Gastrocnemius medialis (tissue), 4 donors: ENCODE measurements around the gene ZFAND4.
"Not testable (repeated sequence)": the region's sequence is repeated elsewhere in the genome, so short reads cannot be mapped to it uniquely, and the experiment has no call there.

Experiments
- POLR2A ChIP-seq, 2 donors: fragments of 450-650 bp; IDR thresholded peaks; one replicate each; pipeline ENCODE4 v1.6.1; 2017; ENCODE audit warnings: antibody characterized with exemption in 2 of 2, mild to moderate bottlenecking in 2 of 2, moderate library complexity in 2 of 2
- TF ChIP-seq, protein P1 (sequence below), 5 experiments: fragments of 450-650 bp in 3 of 5; fragments of 200-600 bp in 2 of 5; sonication (generic) in 2 of 5; IDR thresholded peaks in 4 of 5; conservative IDR thresholded peaks in 1 of 5; 1 replicate in 4 of 5; 2 replicates in 1 of 5; pipeline ENCODE4 v1.5.1; 2016 to 2019; ENCODE audit warnings: antibody characterized with exemption in 5 of 5, mild to moderate bottlenecking in 3 of 5, moderate library complexity in 3 of 5

GRCh38 chr10:45678467-45678866, 5.9 kb upstream of the ZFAND4 start:
- TF ChIP-seq, protein P1, sequence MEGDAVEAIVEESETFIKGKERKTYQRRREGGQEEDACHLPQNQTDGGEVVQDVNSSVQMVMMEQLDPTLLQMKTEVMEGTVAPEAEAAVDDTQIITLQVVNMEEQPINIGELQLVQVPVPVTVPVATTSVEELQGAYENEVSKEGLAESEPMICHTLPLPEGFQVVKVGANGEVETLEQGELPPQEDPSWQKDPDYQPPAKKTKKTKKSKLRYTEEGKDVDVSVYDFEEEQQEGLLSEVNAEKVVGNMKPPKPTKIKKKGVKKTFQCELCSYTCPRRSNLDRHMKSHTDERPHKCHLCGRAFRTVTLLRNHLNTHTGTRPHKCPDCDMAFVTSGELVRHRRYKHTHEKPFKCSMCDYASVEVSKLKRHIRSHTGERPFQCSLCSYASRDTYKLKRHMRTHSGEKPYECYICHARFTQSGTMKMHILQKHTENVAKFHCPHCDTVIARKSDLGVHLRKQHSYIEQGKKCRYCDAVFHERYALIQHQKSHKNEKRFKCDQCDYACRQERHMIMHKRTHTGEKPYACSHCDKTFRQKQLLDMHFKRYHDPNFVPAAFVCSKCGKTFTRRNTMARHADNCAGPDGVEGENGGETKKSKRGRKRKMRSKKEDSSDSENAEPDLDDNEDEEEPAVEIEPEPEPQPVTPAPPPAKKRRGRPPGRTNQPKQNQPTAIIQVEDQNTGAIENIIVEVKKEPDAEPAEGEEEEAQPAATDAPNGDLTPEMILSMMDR (IDR thresholded peaks at IDR 0.05 in 4 of 5, conservative IDR thresholded peaks at IDR 0.05 in 1 of 5): not testable (repeated sequence)
- TF ChIP-seq POLR2A (IDR thresholded peaks at IDR 0.05): not testable (repeated sequence)
